GM19372 (cell line): ENCODE data around the gene EPHB6.

Experiments
- ATAC-seq: cut with Tn5 transposase; IDR thresholded peaks from one replicate; pipeline ENCODE4 v1.9.1; 2021; ENCODE audit warnings: mild to moderate bottlenecking, low read depth, moderate library complexity; ENCODE audit not compliant: unreplicated experiment

EPHB6 gene

GRCh38 chr7:142833174-142834048 lies 21.5 kb upstream of the EPHB6 start:
- no peak for ATAC-seq

- no peak for ATAC-seq
These were observed 19.4 kb upstream of the EPHB6 start for GRCh38 chr7:142835487-142835886.

- ATAC-seq = no peak
These were observed 18.4 kb upstream of the EPHB6 start for GRCh38 chr7:142836426-142836825.

GRCh38 chr7:142838461-142839213 lies 16.2 kb upstream of the EPHB6 start:
- no peak for ATAC-seq

GRCh38 chr7:142842251-142842766 lies 12.6 kb upstream of the EPHB6 start:
- ATAC-seq = no peak

GRCh38 chr7:142847353-142847752 lies 7.5 kb upstream of the EPHB6 start:
- no peak for ATAC-seq

GRCh38 chr7:142851269-142851668 lies 3.6 kb upstream of the EPHB6 start:
- no peak for ATAC-seq

- ATAC-seq = no peak
These were observed 3.0 kb upstream of the EPHB6 start for GRCh38 chr7:142851919-142852318.

GRCh38 chr7:142853739-142854371 lies 1.0 kb upstream of the EPHB6 start:
- peak; percentile 74 for ATAC-seq

GRCh38 chr7:142855114-142855743 lies 353 bp downstream of the EPHB6 start:
- no peak for ATAC-seq

GRCh38 chr7:142855756-142856564 lies 1.1 kb downstream of the EPHB6 start:
- ATAC-seq = no peak

- ATAC-seq = no peak
These were observed 1.8 kb downstream of the EPHB6 start for GRCh38 chr7:142856565-142857245.

- ATAC-seq = no peak
These were observed 2.7 kb downstream of the EPHB6 start for GRCh38 chr7:142857625-142858024.

GRCh38 chr7:142859411-142859810 lies 4.5 kb downstream of the EPHB6 start:
- no peak for ATAC-seq

GRCh38 chr7:142859829-142860228 lies 5.0 kb downstream of the EPHB6 start:
- no peak for ATAC-seq

- no peak for ATAC-seq
These were observed 6.1 kb downstream of the EPHB6 start for GRCh38 chr7:142860968-142861367.

GRCh38 chr7:142862351-142862750 lies 7.5 kb downstream of the EPHB6 start:
- no peak for ATAC-seq

GRCh38 chr7:142862786-142863400 lies 8.0 kb downstream of the EPHB6 start:
- no peak for ATAC-seq
